SIG-M5 (cell line): ENCODE measurements around the gene SYTL5.

Experiments used
- DNase-seq: peaks from one replicate; lab custom pipeline; 2025; lab: John Stamatoyannopoulos, UW

The SYTL5 gene

GRCh38 chrX:38089173-38089982, 83.0 kb downstream of the SYTL5 start:
- no peak for DNase-seq

GRCh38 chrX:38095971-38096529, 89.7 kb downstream of the SYTL5 start:
- no peak for DNase-seq

GRCh38 chrX:38099688-38100087, 93.3 kb downstream of the SYTL5 start:
- no peak for DNase-seq

- no peak for DNase-seq
Observed at GRCh38 chrX:38102240-38102639, 95.9 kb downstream of the SYTL5 start.

GRCh38 chrX:38102875-38103274, 96.5 kb downstream of the SYTL5 start:
- DNase-seq = no peak

GRCh38 chrX:38103857-38104812, 97.8 kb downstream of the SYTL5 start:
- DNase-seq = no peak

- DNase-seq = no peak
Observed at GRCh38 chrX:38105216-38105725, 98.9 kb downstream of the SYTL5 start.

- DNase-seq = no peak
Observed at GRCh38 chrX:38106991-38107655, 100.8 kb downstream of the SYTL5 start.

- DNase-seq = no peak
Observed at GRCh38 chrX:38108364-38108763, 102.0 kb downstream of the SYTL5 start.

GRCh38 chrX:38109042-38109898, 102.9 kb downstream of the SYTL5 start:
- DNase-seq = no peak

- no peak for DNase-seq
Observed at GRCh38 chrX:38110231-38110630, 103.9 kb downstream of the SYTL5 start.

GRCh38 chrX:38111196-38111595, 104.8 kb downstream of the SYTL5 start:
- DNase-seq = no peak

GRCh38 chrX:38112566-38112965, 106.2 kb downstream of the SYTL5 start:
- no peak for DNase-seq

- no peak for DNase-seq
Observed at GRCh38 chrX:38116706-38117105, 110.4 kb downstream of the SYTL5 start.

GRCh38 chrX:38117485-38117884, 111.1 kb downstream of the SYTL5 start:
- no peak for DNase-seq

GRCh38 chrX:38124000-38124399, 117.6 kb downstream of the SYTL5 start:
- no peak for DNase-seq

- DNase-seq = no peak
Observed at GRCh38 chrX:38126179-38126578, 119.8 kb downstream of the SYTL5 start.

GRCh38 chrX:38127961-38128360, 121.6 kb downstream of the SYTL5 start:
- DNase-seq = no peak

GRCh38 chrX:38129366-38129765, 123.0 kb downstream of the SYTL5 start:
- DNase-seq = no peak

GRCh38 chrX:38138157-38138891, 132.0 kb downstream of the SYTL5 start:
- no peak for DNase-seq
